WTC11 (cell line): ENCODE results near the gene DGKG.

Experiments used
- CREM ChIP-seq: sonication (generic); formaldehyde crosslinking; IDR thresholded peaks from 2 replicates; pipeline ENCODE4 v1.8.1; 2022; ENCODE audit warnings: mild to moderate bottlenecking, missing genetic modification reagents, moderate library complexity
- ELF4 ChIP-seq: sonication (generic); formaldehyde crosslinking; IDR thresholded peaks from 2 replicates; pipeline ENCODE4 v1.8.1; 2022; ENCODE audit warnings: low read depth, mild to moderate bottlenecking, moderate library complexity, missing genetic modification reagents
- MXD4 ChIP-seq: fragments of 250-450 bp; sonication (Bioruptor Pico); IDR thresholded peaks from 2 replicates; pipeline ENCODE4 v1.8.0; 2021; ENCODE audit warnings: mild to moderate bottlenecking, moderate library complexity, borderline replicate concordance
- NR2C2 ChIP-seq: sonication (generic); formaldehyde crosslinking; IDR thresholded peaks from 2 replicates; pipeline ENCODE4 v1.8.0; 2022; ENCODE audit warnings: mild to moderate bottlenecking, missing genetic modification reagents
- NR3C1 ChIP-seq: sonication (generic); formaldehyde crosslinking; conservative IDR thresholded peaks from 2 replicates; pipeline ENCODE4 v1.8.1; 2023; ENCODE audit warnings: low read depth, mild to moderate bottlenecking, missing genetic modification reagents
- TP53 ChIP-seq: sonication (generic); formaldehyde crosslinking; IDR thresholded peaks from 2 replicates; pipeline ENCODE4 v1.8.1; 2023; ENCODE audit warnings: mild to moderate bottlenecking, missing genetic modification reagents
- ZNF121 ChIP-seq: sonication (generic); formaldehyde crosslinking; IDR thresholded peaks from 2 replicates; pipeline ENCODE4 v1.8.0; 2023; ENCODE audit warnings: missing genetic modification reagents
- ZNF232 ChIP-seq: sonication (generic); formaldehyde crosslinking; IDR thresholded peaks from 2 replicates; pipeline ENCODE4 v1.8.0; 2022; ENCODE audit warnings: mild to moderate bottlenecking, missing genetic modification reagents
- ZNF263 ChIP-seq: sonication (generic); formaldehyde crosslinking; IDR thresholded peaks from 2 replicates; pipeline ENCODE4 v1.8.1; 2022; ENCODE audit warnings: low read depth, mild to moderate bottlenecking, moderate library complexity, missing genetic modification reagents
- TF ChIP-seq, protein P1 (sequence below): sonication (generic); formaldehyde crosslinking; IDR thresholded peaks from 2 replicates; pipeline ENCODE4 v1.8.0; 2022; ENCODE audit warnings: mild to moderate bottlenecking, missing genetic modification reagents
- TF ChIP-seq, protein P2 (sequence below): fragments of 200-600 bp; IDR thresholded peaks from 2 replicates; pipeline ENCODE4 v1.8.0; 2022; ENCODE audit warnings: antibody characterized with exemption
- TF ChIP-seq, protein P3 (sequence below): sonication (generic); formaldehyde crosslinking; IDR thresholded peaks from 2 replicates; pipeline ENCODE4 v1.8.1; 2022; ENCODE audit warnings: low read depth, missing genetic modification reagents, borderline replicate concordance
- TF ChIP-seq, protein P4 (sequence below): fragments of 250-450 bp; sonication (Bioruptor Pico); IDR thresholded peaks from 2 replicates; pipeline ENCODE4 v2.1.2; 2022; ENCODE audit warnings: mild to moderate bottlenecking, moderate library complexity
- TF ChIP-seq, protein P5 (sequence below): sonication (generic); formaldehyde crosslinking; IDR thresholded peaks from 2 replicates; pipeline ENCODE4 v1.8.0; 2022; ENCODE audit warnings: missing genetic modification reagents

DNA sequence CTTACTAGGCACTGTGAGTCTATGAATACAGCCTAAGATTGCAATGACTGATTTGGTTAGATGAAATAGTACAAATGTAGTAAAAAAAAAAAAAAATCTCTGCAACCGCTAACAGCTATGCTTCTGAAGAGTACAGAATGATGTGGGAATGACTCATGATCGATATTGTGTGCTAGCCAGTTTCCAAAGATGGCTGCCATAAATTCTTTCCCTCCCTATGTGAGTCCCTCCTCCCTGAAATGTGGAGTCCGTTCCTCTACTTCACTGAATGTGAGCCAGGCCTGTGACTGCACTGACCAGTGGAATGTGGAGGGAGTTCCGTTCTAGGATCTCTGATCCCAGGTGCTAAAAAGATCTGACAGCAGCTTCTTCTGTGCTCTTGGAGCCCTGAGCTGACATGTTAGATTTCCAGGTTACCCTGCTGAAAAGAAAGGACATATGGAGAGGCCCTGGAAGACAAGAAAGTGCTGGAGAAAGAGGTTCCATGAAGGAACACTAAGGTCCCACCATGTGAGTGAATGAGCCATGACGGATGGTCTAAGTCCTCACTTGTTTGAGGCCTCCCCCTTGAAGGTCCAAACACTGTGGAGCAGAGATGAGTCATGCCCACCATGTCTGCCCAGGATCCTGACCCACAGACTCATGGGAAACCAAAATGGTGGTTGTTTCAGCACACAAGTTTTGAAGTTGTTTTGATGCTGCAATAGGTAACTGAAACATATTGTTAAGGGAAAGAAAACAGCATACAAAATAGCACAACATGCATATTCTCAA is 46.3 kb downstream of the DGKG start:
- no peak for TF ChIP-seq NR2C2 (CRISPR knock-in tag)
- TF ChIP-seq, protein P1, sequence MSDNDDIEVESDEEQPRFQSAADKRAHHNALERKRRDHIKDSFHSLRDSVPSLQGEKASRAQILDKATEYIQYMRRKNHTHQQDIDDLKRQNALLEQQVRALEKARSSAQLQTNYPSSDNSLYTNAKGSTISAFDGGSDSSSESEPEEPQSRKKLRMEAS (CRISPR knock-in tag) = no peak
- TF ChIP-seq, protein P2, sequence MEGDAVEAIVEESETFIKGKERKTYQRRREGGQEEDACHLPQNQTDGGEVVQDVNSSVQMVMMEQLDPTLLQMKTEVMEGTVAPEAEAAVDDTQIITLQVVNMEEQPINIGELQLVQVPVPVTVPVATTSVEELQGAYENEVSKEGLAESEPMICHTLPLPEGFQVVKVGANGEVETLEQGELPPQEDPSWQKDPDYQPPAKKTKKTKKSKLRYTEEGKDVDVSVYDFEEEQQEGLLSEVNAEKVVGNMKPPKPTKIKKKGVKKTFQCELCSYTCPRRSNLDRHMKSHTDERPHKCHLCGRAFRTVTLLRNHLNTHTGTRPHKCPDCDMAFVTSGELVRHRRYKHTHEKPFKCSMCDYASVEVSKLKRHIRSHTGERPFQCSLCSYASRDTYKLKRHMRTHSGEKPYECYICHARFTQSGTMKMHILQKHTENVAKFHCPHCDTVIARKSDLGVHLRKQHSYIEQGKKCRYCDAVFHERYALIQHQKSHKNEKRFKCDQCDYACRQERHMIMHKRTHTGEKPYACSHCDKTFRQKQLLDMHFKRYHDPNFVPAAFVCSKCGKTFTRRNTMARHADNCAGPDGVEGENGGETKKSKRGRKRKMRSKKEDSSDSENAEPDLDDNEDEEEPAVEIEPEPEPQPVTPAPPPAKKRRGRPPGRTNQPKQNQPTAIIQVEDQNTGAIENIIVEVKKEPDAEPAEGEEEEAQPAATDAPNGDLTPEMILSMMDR = no peak
- TF ChIP-seq ZNF121 (CRISPR knock-in tag) = no peak
- TF ChIP-seq, protein P3, sequence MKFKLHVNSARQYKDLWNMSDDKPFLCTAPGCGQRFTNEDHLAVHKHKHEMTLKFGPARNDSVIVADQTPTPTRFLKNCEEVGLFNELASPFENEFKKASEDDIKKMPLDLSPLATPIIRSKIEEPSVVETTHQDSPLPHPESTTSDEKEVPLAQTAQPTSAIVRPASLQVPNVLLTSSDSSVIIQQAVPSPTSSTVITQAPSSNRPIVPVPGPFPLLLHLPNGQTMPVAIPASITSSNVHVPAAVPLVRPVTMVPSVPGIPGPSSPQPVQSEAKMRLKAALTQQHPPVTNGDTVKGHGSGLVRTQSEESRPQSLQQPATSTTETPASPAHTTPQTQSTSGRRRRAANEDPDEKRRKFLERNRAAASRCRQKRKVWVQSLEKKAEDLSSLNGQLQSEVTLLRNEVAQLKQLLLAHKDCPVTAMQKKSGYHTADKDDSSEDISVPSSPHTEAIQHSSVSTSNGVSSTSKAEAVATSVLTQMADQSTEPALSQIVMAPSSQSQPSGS = no peak
- no peak for TF ChIP-seq ELF4 (CRISPR knock-in tag)
- no peak for TF ChIP-seq TP53 (CRISPR knock-in tag)
- no peak for TF ChIP-seq NR3C1 (CRISPR knock-in tag)
- no peak for TF ChIP-seq CREM (CRISPR knock-in tag)
- TF ChIP-seq, protein P4, sequence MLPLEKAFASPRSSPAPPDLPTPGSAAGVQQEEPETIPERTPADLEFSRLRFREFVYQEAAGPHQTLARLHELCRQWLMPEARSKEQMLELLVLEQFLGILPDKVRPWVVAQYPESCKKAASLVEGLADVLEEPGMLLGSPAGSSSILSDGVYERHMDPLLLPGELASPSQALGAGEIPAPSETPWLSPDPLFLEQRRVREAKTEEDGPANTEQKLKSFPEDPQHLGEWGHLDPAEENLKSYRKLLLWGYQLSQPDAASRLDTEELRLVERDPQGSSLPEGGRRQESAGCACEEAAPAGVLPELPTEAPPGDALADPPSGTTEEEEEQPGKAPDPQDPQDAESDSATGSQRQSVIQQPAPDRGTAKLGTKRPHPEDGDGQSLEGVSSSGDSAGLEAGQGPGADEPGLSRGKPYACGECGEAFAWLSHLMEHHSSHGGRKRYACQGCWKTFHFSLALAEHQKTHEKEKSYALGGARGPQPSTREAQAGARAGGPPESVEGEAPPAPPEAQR = no peak
- no peak for TF ChIP-seq MXD4 (CRISPR knock-in tag)
- TF ChIP-seq, protein P5, sequence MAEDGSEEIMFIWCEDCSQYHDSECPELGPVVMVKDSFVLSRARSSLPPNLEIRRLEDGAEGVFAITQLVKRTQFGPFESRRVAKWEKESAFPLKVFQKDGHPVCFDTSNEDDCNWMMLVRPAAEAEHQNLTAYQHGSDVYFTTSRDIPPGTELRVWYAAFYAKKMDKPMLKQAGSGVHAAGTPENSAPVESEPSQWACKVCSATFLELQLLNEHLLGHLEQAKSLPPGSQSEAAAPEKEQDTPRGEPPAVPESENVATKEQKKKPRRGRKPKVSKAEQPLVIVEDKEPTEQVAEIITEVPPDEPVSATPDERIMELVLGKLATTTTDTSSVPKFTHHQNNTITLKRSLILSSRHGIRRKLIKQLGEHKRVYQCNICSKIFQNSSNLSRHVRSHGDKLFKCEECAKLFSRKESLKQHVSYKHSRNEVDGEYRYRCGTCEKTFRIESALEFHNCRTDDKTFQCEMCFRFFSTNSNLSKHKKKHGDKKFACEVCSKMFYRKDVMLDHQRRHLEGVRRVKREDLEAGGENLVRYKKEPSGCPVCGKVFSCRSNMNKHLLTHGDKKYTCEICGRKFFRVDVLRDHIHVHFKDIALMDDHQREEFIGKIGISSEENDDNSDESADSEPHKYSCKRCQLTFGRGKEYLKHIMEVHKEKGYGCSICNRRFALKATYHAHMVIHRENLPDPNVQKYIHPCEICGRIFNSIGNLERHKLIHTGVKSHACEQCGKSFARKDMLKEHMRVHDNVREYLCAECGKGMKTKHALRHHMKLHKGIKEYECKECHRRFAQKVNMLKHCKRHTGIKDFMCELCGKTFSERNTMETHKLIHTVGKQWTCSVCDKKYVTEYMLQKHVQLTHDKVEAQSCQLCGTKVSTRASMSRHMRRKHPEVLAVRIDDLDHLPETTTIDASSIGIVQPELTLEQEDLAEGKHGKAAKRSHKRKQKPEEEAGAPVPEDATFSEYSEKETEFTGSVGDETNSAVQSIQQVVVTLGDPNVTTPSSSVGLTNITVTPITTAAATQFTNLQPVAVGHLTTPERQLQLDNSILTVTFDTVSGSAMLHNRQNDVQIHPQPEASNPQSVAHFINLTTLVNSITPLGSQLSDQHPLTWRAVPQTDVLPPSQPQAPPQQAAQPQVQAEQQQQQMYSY (CRISPR knock-in tag) = no peak
- no peak for TF ChIP-seq ZNF263 (CRISPR knock-in tag)
- TF ChIP-seq ZNF232 (CRISPR knock-in tag) = no peak
